ENCODE measurements around the gene COL13A1. TPM values are rescaled to one million over a fixed set of nuclear protein-coding genes. Genes with fewer than 3 reads are reported as not detected.

The COL13A1 gene
- total RNA-seq, 1 donor from 2014 or later, result 29.2 TPM

DNA sequence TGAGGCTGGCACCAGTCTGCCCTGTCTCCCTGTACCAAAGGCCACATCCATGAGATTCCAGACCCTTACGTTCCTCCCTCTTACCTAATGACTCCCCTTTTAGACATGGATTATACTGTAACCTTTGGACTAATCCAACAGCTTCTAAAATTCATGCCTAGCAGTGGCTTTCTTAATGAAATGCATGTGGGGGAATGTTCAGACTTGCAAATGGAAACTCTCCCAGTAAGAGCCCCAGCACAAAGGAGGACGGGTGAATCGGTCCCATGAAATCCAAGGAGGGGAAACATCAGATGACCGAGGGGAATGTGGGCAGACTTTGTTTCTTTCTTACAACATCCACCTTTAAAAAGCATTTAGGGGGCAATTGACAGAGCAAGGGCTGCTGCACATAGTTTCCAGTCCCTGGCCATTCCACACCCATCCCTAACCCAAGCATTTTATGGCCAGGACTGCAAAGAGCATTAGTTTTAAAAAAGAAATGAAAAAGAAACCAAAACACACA is 71.5 kb downstream of the COL13A1 start:
- no peaks in the 10 kb centered on the region for H3K36me3 Mint-ChIP-seq (ENCODE audit: unreplicated experiment)

DNA sequence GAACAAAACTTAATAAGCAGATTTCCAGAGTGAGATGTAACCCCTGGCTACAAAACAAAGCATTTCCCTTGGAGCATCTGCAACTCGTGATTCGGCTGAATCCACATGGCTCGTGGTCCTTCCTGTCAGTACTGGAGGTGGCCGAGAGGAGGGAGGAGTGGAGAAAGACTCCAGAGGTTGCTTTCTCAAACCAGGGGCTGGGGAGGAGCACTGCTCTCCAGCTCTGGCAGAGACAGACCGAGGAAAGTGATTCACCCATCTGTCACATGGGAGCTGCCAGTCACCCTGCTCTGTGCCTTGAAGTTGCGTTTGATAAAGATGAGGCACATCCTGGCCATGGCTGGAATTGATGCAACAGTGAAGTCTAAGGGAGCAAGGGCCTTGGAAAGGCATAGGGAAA is 72.7 kb downstream of the COL13A1 start:
- TF ChIP-seq CTCF (IDR thresholded peaks at IDR 0.05), result no peak
- H3K9me3 Mint-ChIP-seq (ENCODE audit: unreplicated experiment), result no peaks in the 10 kb centered on the region
- no peaks in the 10 kb centered on the region for H3K36me3 Mint-ChIP-seq (ENCODE audit: unreplicated experiment)
- H3K4me3 Mint-ChIP-seq (ENCODE audit: unreplicated experiment), result no peak overlapping the region
- no peak overlapping the region for H3K27ac Mint-ChIP-seq (ENCODE audit: unreplicated experiment)
- H3K4me1 Mint-ChIP-seq (ENCODE audit: unreplicated experiment), result peaks cover 24% of the 10 kb centered on the region
- H3K27me3 Mint-ChIP-seq (ENCODE audit: unreplicated experiment), result no peaks in the 10 kb centered on the region
- no peak for DNase-seq (ENCODE audit: extremely low spot score, unreplicated experiment)

More for the DNA sequence above, 71.5 kb downstream of the COL13A1 start:
- TF ChIP-seq CTCF (IDR thresholded peaks at IDR 0.05), result no peak
- Mint-ChIP-seq H3K4me1 (ENCODE audit: unreplicated experiment) (peaks cover 27% of the 10 kb centered on the region), H3K4me3 (ENCODE audit: unreplicated experiment) (no peak overlapping the region), H3K27ac (ENCODE audit: unreplicated experiment) (no peak overlapping the region), H3K27me3 (ENCODE audit: unreplicated experiment) (no peaks in the 10 kb centered on the region), H3K9me3 (ENCODE audit: unreplicated experiment) (no peaks in the 10 kb centered on the region)
- no peak for DNase-seq (ENCODE audit: extremely low spot score, unreplicated experiment)

DNA sequence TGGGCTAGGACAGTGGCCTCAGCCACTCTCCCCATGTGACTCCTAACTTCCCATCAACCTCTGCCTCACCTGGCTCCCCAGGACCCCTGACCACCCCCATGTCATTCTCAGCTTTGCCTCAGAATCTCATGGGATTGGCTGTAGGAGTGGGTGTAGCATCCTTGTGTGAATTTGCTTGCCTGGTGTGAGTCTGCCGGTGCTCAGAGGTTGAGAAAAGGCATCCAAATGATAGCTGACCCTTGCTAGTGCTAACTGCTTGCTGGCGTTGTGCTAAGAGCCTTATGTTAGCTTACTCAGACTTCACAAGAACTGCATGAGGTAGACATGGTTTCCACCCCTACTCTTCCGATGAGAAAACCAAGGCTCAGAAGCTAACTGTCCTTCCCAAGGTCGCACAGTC is 74.2 kb downstream of the COL13A1 start:
- H3K9me3 Mint-ChIP-seq (ENCODE audit: unreplicated experiment), result no peaks in the 10 kb centered on the region
- no peaks in the 10 kb centered on the region for H3K36me3 Mint-ChIP-seq (ENCODE audit: unreplicated experiment)
- no peak overlapping the region for H3K27ac Mint-ChIP-seq (ENCODE audit: unreplicated experiment)
- no peak for DNase-seq (ENCODE audit: extremely low spot score, unreplicated experiment)
- H3K4me1 Mint-ChIP-seq (ENCODE audit: unreplicated experiment), result peaks cover 35% of the 10 kb centered on the region
- H3K27me3 Mint-ChIP-seq (ENCODE audit: unreplicated experiment), result no peaks in the 10 kb centered on the region
- H3K4me3 Mint-ChIP-seq (ENCODE audit: unreplicated experiment), result no peak overlapping the region
- TF ChIP-seq CTCF (IDR thresholded peaks at IDR 0.05), result no peak

DNA sequence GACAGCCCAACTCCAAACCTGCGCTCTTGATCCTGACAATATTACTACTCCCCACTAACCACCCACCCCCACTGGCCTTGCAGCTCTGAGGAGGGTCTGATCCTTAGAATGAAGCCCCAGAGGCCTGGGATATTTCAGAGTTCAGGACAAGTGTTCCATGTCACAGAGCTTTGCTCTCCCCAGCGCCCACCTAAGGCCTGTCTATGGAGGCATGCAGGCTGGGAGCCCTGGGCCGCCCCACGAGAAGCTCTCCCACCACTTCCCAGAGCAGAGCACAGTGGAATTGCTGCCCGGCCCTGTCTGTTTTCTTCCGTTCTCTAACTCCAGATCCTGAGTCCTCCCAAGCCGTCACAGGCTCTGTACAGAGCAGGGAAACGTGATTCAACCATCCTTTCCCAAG is 74.6 kb downstream of the COL13A1 start:
- Mint-ChIP-seq H3K4me1 (ENCODE audit: unreplicated experiment) (peaks cover 40% of the 10 kb centered on the region), H3K4me3 (ENCODE audit: unreplicated experiment) (no peak overlapping the region), H3K27ac (ENCODE audit: unreplicated experiment) (no peak overlapping the region), H3K36me3 (ENCODE audit: unreplicated experiment) (no peaks in the 10 kb centered on the region), H3K9me3 (ENCODE audit: unreplicated experiment) (no peaks in the 10 kb centered on the region), H3K27me3 (ENCODE audit: unreplicated experiment) (no peaks in the 10 kb centered on the region)
- no peak for TF ChIP-seq CTCF (IDR thresholded peaks at IDR 0.05)
- no peak for DNase-seq (ENCODE audit: extremely low spot score, unreplicated experiment)

DNA sequence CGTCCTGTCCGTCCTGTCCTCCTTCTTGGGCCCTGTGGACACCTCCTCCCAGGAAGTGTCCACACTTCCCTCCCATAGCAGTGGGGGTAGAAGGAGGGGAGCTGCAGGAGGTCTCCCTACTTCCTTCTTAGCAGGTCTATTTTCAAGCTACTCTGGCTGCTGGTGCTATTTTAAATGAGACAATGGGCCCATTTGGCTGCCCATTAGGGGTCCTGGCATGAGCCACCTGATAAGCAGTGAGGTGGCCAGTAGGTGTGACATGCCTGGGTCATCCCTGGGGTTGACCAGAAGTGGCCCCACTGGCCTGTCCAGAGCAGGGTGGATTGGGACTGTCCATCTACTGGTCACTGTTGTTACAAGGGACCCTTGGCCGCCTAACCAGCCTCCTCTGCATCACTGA is 75.2 kb downstream of the COL13A1 start:
- DNase-seq (ENCODE audit: extremely low spot score, unreplicated experiment), result no peak
- H3K4me1 Mint-ChIP-seq (ENCODE audit: unreplicated experiment), result peaks cover 42% of the 10 kb centered on the region
- no peak overlapping the region for H3K27ac Mint-ChIP-seq (ENCODE audit: unreplicated experiment)
- H3K9me3 Mint-ChIP-seq (ENCODE audit: unreplicated experiment), result no peaks in the 10 kb centered on the region
- H3K27me3 Mint-ChIP-seq (ENCODE audit: unreplicated experiment), result no peaks in the 10 kb centered on the region
- no peaks in the 10 kb centered on the region for H3K36me3 Mint-ChIP-seq (ENCODE audit: unreplicated experiment)
- no peak for TF ChIP-seq CTCF (IDR thresholded peaks at IDR 0.05)
- no peak overlapping the region for H3K4me3 Mint-ChIP-seq (ENCODE audit: unreplicated experiment)

Data from osteocyte (in vitro differentiated cells).